AG09319 (cell line): ENCODE data around the gene LYAR.

ENCODE experiments used
- DNase-seq: peaks from one replicate; pipeline ENCODE4 v3.0.0-alpha.2; 2010; ENCODE audit warnings: low read depth; ENCODE audit errors: extremely low read depth
- CTCF ChIP-seq: IDR thresholded peaks from 2 replicates; pipeline ENCODE4 v1.5.1; 2011; ENCODE audit warnings: low read depth, mild to moderate bottlenecking, inconsistent platforms, low read length, moderate library complexity

LYAR gene

GRCh38 chr4:4323705-4324534, 34.0 kb upstream of the LYAR start:
- no peak for TF ChIP-seq CTCF
- no peak for DNase-seq

- no peak for TF ChIP-seq CTCF
- no peak for DNase-seq
Observed at GRCh38 chr4:4321951-4322688, 32.2 kb upstream of the LYAR start.

GRCh38 chr4:4320951-4321714, 31.2 kb upstream of the LYAR start:
- TF ChIP-seq CTCF = no peak
- no peak for DNase-seq

GRCh38 chr4:4320528-4320927, 30.6 kb upstream of the LYAR start:
- TF ChIP-seq CTCF = no peak
- no peak for DNase-seq

GRCh38 chr4:4317496-4318232, 27.7 kb upstream of the LYAR start:
- no peak for DNase-seq
- TF ChIP-seq CTCF = no peak

- no peak for TF ChIP-seq CTCF
Observed at GRCh38 chr4:4316150-4316495, 26.2 kb upstream of the LYAR start.

More at GRCh38 chr4:4316150-4316495, 26.2 kb upstream of the LYAR start:
- DNase-seq = no peak
